HG03442 (cell line): ENCODE data around the gene ATP1B1.
A peak's percentile ranks its signal among the peaks of the same experiment; 100 is the strongest.
"Not testable (repeated sequence)": the region's sequence is repeated elsewhere in the genome, so short reads cannot be mapped to it uniquely, and the experiment has no call there.

ENCODE experiments used
- ATAC-seq: cut with Tn5 transposase; IDR thresholded peaks from one replicate; pipeline ENCODE4 v1.9.1; 2021; ENCODE audit warnings: mild to moderate bottlenecking, moderate library complexity; ENCODE audit not compliant: unreplicated experiment

Gene ATP1B1

GRCh38 chr1:169138866-169139670, 32.6 kb downstream of the ATP1B1 start:
- peak; percentile 97 for ATAC-seq

- no peak for ATAC-seq
These were observed 34.9 kb downstream of the ATP1B1 start for GRCh38 chr1:169141356-169141755.

GRCh38 chr1:169142129-169142528, 35.6 kb downstream of the ATP1B1 start:
- ATAC-seq = no peak

GRCh38 chr1:169143346-169143745, 36.9 kb downstream of the ATP1B1 start:
- no peak for ATAC-seq

GRCh38 chr1:169143984-169144383, 37.5 kb downstream of the ATP1B1 start:
- no peak for ATAC-seq

GRCh38 chr1:169144941-169145626, 38.6 kb downstream of the ATP1B1 start:
- no peak for ATAC-seq

- no peak for ATAC-seq
These were observed 40.2 kb downstream of the ATP1B1 start for GRCh38 chr1:169146576-169147214.

GRCh38 chr1:169148472-169149252, 42.2 kb downstream of the ATP1B1 start:
- no peak for ATAC-seq

GRCh38 chr1:169149555-169150286, 43.2 kb downstream of the ATP1B1 start:
- no peak for ATAC-seq

GRCh38 chr1:169150641-169151337, 44.3 kb downstream of the ATP1B1 start:
- no peak for ATAC-seq

GRCh38 chr1:169151338-169151837, 44.9 kb downstream of the ATP1B1 start:
- ATAC-seq = no peak

- no peak for ATAC-seq
These were observed 49.2 kb downstream of the ATP1B1 start for GRCh38 chr1:169155675-169156074.

GRCh38 chr1:169156580-169156979, 50.1 kb downstream of the ATP1B1 start:
- no peak for ATAC-seq

GRCh38 chr1:169160845-169161495, 54.5 kb downstream of the ATP1B1 start:
- no peak for ATAC-seq

GRCh38 chr1:169161496-169162194, 55.2 kb downstream of the ATP1B1 start:
- peak; percentile 70 for ATAC-seq

GRCh38 chr1:169163059-169163458, 56.6 kb downstream of the ATP1B1 start:
- peak; percentile 55 for ATAC-seq

- no peak for ATAC-seq
These were observed 69.0 kb downstream of the ATP1B1 start for GRCh38 chr1:169175461-169175860.

GRCh38 chr1:169179431-169179830, 72.9 kb downstream of the ATP1B1 start:
- ATAC-seq = not testable (repeated sequence)
